A549 (cell line): Measurements from ENCODE around the gene TMEM259. TPM values are rescaled to one million over a fixed set of nuclear protein-coding genes. Genes with fewer than 3 reads are reported as not detected.

ENCODE experiments used
- ATAC-seq, 2 experiments: fragments of 200-7000 bp in 1 of 2; fragments of >200 bp in 1 of 2; cut with Nextera tagmentation in 1 of 2; cut with Tn5 transposase in 1 of 2; 3 replicates each; pipeline versions ENCODE4 v1.8.0 to v1.9.1; 2018 to 2020; ENCODE audit warnings: mild to moderate bottlenecking in 1 of 2, moderate library complexity in 1 of 2
- CTCF ChIA-PET: fragments of 300-600 bp; sonication (Branson Sonifier 250); formaldehyde crosslinking; extraction: SDS; loops from one replicate; lab custom pipeline; 2021; ENCODE audit warnings: antibody characterized with exemption, inconsistent platforms; lab: Yijun Ruan, JAX
- POLR2A ChIA-PET: fragments of 350-600 bp; formaldehyde crosslinking; extraction: SDS; loops from one replicate; lab custom pipeline; 2021; ENCODE audit warnings: antibody characterized with exemption, inconsistent platforms; lab: Yijun Ruan, JAX
- DNase-seq, 2 experiments: peaks; one replicate each; pipeline versions ENCODE4 v3.0.0 to v3.0.0-alpha.2; 2011 to 2016; ENCODE audit warnings: low read depth in 1 of 2, low spot score in 1 of 2
- FAIRE-seq: peaks from 2 replicates; lab custom pipeline; 2011; peaks lifted over from hg19 to GRCh38; lab: Jason Lieb, UNC
- H3K27ac ChIP-seq, 2 experiments: fragments of >200 bp; sonication (Bioruptor Twin); formaldehyde crosslinking; 3 replicates each; pipeline ENCODE4 v1.5.1; 2016 to 2017
- H3K4me1 ChIP-seq: fragments of >200 bp; sonication (Bioruptor Twin); formaldehyde crosslinking; 3 replicates; pipeline ENCODE4 v1.6.1; 2016
- H3K4me2 ChIP-seq: fragments of >200 bp; sonication (Bioruptor Twin); formaldehyde crosslinking; 3 replicates; pipeline ENCODE4 v1.6.1; 2016
- H3K4me3 ChIP-seq: fragments of >200 bp; sonication (Bioruptor Twin); formaldehyde crosslinking; 3 replicates; pipeline ENCODE4 v1.5.1; 2016
- H3K9me3 ChIP-seq: fragments of >200 bp; sonication (Bioruptor Twin); formaldehyde crosslinking; 3 replicates; pipeline ENCODE4 v1.6.1; 2016
- CBX2 ChIP-seq: fragments of 200-600 bp; sonication (generic); IDR thresholded peaks from 2 replicates; pipeline ENCODE4 v1.6.1; 2016; ENCODE audit warnings: low read depth, mild to moderate bottlenecking, borderline replicate concordance
- EP300 ChIP-seq, 2 experiments: fragments of >200 bp; sonication (Bioruptor Twin); formaldehyde crosslinking; IDR thresholded peaks; 2 replicates in 1 of 2; 3 replicates in 1 of 2; pipeline ENCODE4 v1.6.1; 2016 to 2017
- FOSB ChIP-seq: fragments of 250-450 bp; sonication (Bioruptor Pico); IDR thresholded peaks from 2 replicates; pipeline ENCODE4 v1.5.0; 2020; ENCODE audit warnings: mild to moderate bottlenecking, moderate library complexity
- FOSL2 ChIP-seq, 2 experiments: fragments of 450-650 bp in 1 of 2; fragments of >200 bp in 1 of 2; sonication (Bioruptor Twin) in 1 of 2; formaldehyde crosslinking; IDR thresholded peaks; 2 replicates each; pipeline versions ENCODE4 v1.5.0 to v1.6.1; 2016 to 2020; ENCODE audit warnings: mild to moderate bottlenecking in 1 of 2, moderate library complexity in 1 of 2
- HOXB5 ChIP-seq: fragments of 250-450 bp; sonication (Bioruptor Pico); IDR thresholded peaks from 2 replicates; pipeline ENCODE4 v1.5.0; 2020; ENCODE audit warnings: mild to moderate bottlenecking, moderate library complexity
- JUN ChIP-seq, 2 experiments: fragments of >200 bp; sonication (Bioruptor Twin); formaldehyde crosslinking; IDR thresholded peaks; 2 replicates in 1 of 2; 3 replicates in 1 of 2; pipeline ENCODE4 v1.6.1; 2016 to 2017
- JUNB ChIP-seq: fragments of >200 bp; sonication (Bioruptor Twin); formaldehyde crosslinking; IDR thresholded peaks from 2 replicates; pipeline ENCODE4 v1.6.1; 2016
- MAZ ChIP-seq: fragments of 150-350 bp; IDR thresholded peaks from 2 replicates; pipeline ENCODE4 v1.6.1; 2014; ENCODE audit warnings: antibody characterized with exemption, low read depth, low read length, borderline replicate concordance
- RAD21 ChIP-seq, 2 experiments: fragments of >200 bp in 1 of 2; sonication (Bioruptor Twin) in 1 of 2; formaldehyde crosslinking in 1 of 2; IDR thresholded peaks in 1 of 2; conservative IDR thresholded peaks in 1 of 2; 2 replicates in 1 of 2; 3 replicates in 1 of 2; pipeline ENCODE4 v1.6.1; 2012 to 2018; ENCODE audit warnings: inconsistent platforms in 1 of 2
- RARB ChIP-seq: fragments of 250-450 bp; sonication (Bioruptor Pico); IDR thresholded peaks from 2 replicates; pipeline ENCODE4 v1.8.0; 2021; ENCODE audit warnings: mild to moderate bottlenecking, moderate library complexity
- RNF2 ChIP-seq: fragments of 200-600 bp; sonication (generic); IDR thresholded peaks from 2 replicates; pipeline ENCODE4 v1.6.1; 2016; ENCODE audit warnings: low read depth, mild to moderate bottlenecking, antibody characterized with exemption, moderate library complexity, borderline replicate concordance
- SMC3 ChIP-seq: fragments of >200 bp; sonication (Bioruptor Twin); formaldehyde crosslinking; IDR thresholded peaks from 3 replicates; pipeline ENCODE4 v1.6.1; 2018; ENCODE audit warnings: inconsistent platforms
- TP53 ChIP-seq: fragments of 250-450 bp; sonication (Bioruptor Pico); IDR thresholded peaks from 2 replicates; pipeline ENCODE4 v1.5.0; 2021; ENCODE audit warnings: mild to moderate bottlenecking, moderate library complexity
- ZC3H11A ChIP-seq: fragments of 450-650 bp; IDR thresholded peaks from 2 replicates; pipeline ENCODE4 v1.6.1; 2014; ENCODE audit warnings: antibody characterized with exemption, mild to moderate bottlenecking
- ZNF302 ChIP-seq: fragments of 250-450 bp; sonication (Bioruptor Pico); IDR thresholded peaks from 2 replicates; pipeline ENCODE4 v1.9.0; 2021; ENCODE audit warnings: inconsistent platforms, mild to moderate bottlenecking, moderate library complexity
- ZSCAN20 ChIP-seq: fragments of 250-450 bp; sonication (Bioruptor Pico); IDR thresholded peaks from 2 replicates; pipeline ENCODE4 v1.8.0; 2022; ENCODE audit warnings: mild to moderate bottlenecking, moderate library complexity
- WGBS: methylation state at CpG from one replicate; pipeline ENCODE4 v1.1.6; 2017; ENCODE audit errors: missing lambda C conversion rate; 5-methylcytosine and 5-hydroxymethylcytosine counted together
- polyA plus RNA-seq, 4 experiments: library from polyadenylated mRNA; depleted of rRNA in 3 of 4; stranded (reverse); fragments of >200 nt; fragmentation: RNase III in 1 of 4; extraction: RNeasy Plus Mini Kit Qiagen cat#74134 plus additional on column Dnase treatment in 1 of 4; gene quantifications; 2 replicates in 3 of 4; 3 replicates in 1 of 4; pipeline ENCODE4 v1.2.3, GENCODE V29; 2011 to 2017
- TF ChIP-seq, protein P1 (sequence below): IDR thresholded peaks from 2 replicates; pipeline ENCODE4 v1.6.1; 2012
- TF ChIP-seq, protein P2 (sequence below): fragments of >200 bp; sonication (Bioruptor Twin); formaldehyde crosslinking; IDR thresholded peaks from 3 replicates; pipeline ENCODE4 v1.5.1; 2016
- TF ChIP-seq, protein P3 (sequence below): fragments of 250-450 bp; sonication (Bioruptor Pico); IDR thresholded peaks from 2 replicates; pipeline ENCODE4 v1.5.0; 2021; ENCODE audit warnings: mild to moderate bottlenecking, moderate library complexity, borderline replicate concordance

TMEM259 gene
- polyA plus RNA-seq, 2 of the 4 experiments (the other 2 are of a cell fraction), result 45.6 to 78.3 TPM

DNA sequence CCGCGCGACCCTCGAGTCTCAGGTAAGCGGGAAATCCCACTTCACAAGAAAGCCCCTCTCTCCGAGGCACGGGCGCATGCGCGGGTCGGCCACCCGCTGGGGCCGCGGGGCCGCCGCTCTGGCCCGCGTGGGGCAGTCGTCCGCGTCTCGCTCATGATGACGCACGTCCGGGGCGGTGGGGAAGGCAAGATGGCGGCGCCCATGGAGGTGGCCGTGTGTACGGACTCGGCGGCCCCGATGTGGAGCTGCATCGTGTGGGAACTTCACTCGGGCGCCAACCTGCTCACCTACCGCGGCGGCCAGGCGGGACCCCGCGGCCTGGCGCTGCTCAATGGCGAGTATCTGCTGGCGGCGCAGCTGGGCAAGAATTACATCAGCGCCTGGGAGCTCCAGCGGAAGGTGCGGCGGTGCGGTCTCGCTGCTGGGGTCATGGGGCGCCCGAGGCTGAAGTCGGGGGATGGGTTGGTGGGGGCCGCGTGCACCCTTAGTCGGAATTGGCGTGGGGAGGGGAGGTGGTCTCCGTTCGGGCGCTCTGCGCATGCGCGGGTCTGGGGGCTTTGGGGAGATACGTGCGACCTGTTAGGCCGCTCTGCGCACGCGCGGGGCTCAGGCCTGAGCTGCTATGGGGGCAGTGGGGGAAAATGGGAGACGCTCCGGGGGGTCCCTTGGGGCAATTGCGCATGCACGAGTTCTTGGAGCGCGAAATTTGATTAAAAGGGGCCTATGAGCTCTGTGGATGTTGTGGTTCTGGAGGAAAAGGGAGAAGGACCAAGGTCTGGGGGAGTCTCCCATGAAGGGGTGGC is 36.6 kb downstream of the TMEM259 start, which contains the start of gene WDR18 (continued):
- no peak for TF ChIP-seq ZC3H11A
- TF ChIP-seq FOSB (CRISPR knock-in tag), result no peak
- no peak for TF ChIP-seq FOSL2 (IDR thresholded peaks at IDR 0.05)
- TF ChIP-seq FOSL2 (CRISPR knock-in tag; IDR thresholded peaks at IDR 0.05), result no peak
- TF ChIP-seq JUN (IDR thresholded peaks at IDR 0.05), result peak in 1 of 2 experiments; percentile 63; a peak in 1 of 5 replicates
- TF ChIP-seq CBX2, result no peak
- TF ChIP-seq, all 56 proteins: peak for 6

DNA sequence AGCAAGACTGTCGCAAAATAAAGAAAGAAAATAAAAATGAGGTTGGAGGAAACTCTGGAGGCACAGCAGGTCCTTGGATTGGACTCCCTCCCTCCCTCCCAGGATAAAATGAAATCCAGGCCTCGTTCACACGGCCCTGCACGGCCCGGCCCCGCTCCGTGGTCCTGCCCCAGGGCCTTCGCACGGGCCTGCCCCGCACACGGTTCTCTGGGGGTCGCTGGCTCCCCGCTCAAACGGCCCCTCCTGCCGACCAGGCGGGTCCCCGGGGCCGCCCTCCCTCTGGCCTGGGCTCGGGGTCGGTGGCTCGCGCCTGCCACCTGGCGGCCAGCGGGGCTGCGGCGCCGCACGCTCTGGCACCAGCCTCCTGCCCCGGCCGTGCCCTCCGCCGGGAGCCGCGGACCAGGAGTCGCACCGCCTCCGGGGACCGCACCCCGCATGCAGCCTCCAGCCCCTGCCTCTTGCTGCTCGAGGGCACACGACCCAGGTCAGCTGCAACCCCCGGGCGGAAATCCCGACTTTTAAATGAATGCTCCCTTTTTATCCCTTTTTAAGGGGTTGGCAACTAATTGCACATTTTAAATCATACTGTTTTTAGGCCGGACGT is 38.3 kb downstream of the TMEM259 start:
- 14% methylated on average over 12 of the region's 46 CpGs for WGBS
- TF ChIP-seq TP53 (CRISPR knock-in tag) (no peak), RARB (CRISPR knock-in tag) (no peak), ZNF302 (CRISPR knock-in tag) (no peak), SMC3 (peak; percentile 100), RAD21 (conservative IDR thresholded peaks at IDR 0.05 in 1 of 2, IDR thresholded peaks at IDR 0.05 in 1 of 2) (peak; percentile 80 to 98)
- TF ChIP-seq, protein P1, sequence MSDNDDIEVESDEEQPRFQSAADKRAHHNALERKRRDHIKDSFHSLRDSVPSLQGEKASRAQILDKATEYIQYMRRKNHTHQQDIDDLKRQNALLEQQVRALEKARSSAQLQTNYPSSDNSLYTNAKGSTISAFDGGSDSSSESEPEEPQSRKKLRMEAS, result peak; percentile 61; the same call in 1 of the 2 replicates
- TF ChIP-seq, protein P2, sequence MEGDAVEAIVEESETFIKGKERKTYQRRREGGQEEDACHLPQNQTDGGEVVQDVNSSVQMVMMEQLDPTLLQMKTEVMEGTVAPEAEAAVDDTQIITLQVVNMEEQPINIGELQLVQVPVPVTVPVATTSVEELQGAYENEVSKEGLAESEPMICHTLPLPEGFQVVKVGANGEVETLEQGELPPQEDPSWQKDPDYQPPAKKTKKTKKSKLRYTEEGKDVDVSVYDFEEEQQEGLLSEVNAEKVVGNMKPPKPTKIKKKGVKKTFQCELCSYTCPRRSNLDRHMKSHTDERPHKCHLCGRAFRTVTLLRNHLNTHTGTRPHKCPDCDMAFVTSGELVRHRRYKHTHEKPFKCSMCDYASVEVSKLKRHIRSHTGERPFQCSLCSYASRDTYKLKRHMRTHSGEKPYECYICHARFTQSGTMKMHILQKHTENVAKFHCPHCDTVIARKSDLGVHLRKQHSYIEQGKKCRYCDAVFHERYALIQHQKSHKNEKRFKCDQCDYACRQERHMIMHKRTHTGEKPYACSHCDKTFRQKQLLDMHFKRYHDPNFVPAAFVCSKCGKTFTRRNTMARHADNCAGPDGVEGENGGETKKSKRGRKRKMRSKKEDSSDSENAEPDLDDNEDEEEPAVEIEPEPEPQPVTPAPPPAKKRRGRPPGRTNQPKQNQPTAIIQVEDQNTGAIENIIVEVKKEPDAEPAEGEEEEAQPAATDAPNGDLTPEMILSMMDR, result peak; percentile 90
- H3K27ac ChIP-seq, result peak overlapping the region; percentile 74 to 100
- ChIA-PET POLR2A (no interaction called here), CTCF (interaction anchor here (0.7 to 5.4 kb wide), 13 partner anchors 8 to 128 kb away, joined by 3 to 93 read pairs (median 4); no protein-coding TSS in a partner anchor)
- peaks cover 26% of the 10 kb centered on the region for H3K4me1 ChIP-seq
- DNase-seq, result peak; percentile 52 to 80
- ATAC-seq, result peak; percentile 86 to 87
- FAIRE-seq, result no peak
- H3K9me3 ChIP-seq, result no peaks in the 10 kb centered on the region
- H3K4me2 ChIP-seq, result peak overlapping the region; percentile 85
- peak overlapping the region; percentile 37 for H3K4me3 ChIP-seq

DNA sequence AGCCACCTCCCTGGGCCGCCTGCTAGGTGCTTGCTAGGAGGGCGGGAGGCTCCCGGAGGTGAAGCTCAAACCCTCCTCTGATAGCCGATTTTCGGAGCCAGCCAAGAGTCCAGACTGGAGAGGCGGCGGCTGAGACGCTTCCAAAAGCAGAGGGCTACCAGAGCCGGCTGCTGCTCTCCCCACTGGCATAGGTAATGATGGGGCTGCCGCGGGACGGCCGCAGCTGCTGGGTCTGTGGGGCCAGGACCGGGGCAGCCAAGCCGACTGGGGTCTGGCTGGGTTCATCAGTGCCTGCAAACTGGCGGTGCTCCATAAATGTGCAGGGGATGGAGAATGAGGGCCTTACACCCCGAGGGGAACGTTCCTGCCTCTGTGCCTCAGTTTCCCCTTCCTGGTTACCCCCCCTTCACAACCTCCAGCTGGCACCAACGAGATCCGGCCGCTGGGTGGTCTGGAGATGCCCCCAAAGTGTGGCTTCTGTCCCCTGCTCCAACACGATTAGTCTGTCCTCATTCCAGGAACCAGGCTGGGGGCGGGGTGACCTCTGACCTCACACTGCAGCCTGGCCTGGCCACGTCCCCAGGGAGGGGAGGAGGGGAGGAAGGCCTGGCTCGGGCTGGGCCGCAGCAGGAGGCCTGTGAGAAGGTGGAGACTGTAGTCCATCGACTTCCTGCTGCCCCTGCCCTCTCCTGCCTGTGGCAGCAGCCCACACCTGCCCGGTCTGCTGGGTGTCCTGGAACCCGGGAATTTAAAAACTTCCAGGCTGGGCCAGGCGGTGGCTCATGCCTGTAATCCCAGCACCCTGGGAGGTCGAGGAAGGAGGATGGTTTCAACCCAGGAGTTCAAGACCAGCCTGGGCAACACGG is 40.6 kb downstream of the TMEM259 start:
- no peak overlapping the region for H3K4me3 ChIP-seq
- peaks cover 25% of the 10 kb centered on the region for H3K4me1 ChIP-seq
- peak in 1 of 2 experiments; percentile 8; a peak in 1 of 6 replicates for ATAC-seq
- H3K9me3 ChIP-seq, result no peaks in the 10 kb centered on the region
- 35% methylated on average over 7 of the region's 32 CpGs for WGBS
- H3K4me2 ChIP-seq, result peak overlapping the region; percentile 32; the same call in 1 of the 3 replicates
- TF ChIP-seq FOSB (CRISPR knock-in tag), result no peak
- no peak for TF ChIP-seq RNF2
- TF ChIP-seq JUNB, result no peak
- TF ChIP-seq MAZ, result no peak
- TF ChIP-seq, protein P3, sequence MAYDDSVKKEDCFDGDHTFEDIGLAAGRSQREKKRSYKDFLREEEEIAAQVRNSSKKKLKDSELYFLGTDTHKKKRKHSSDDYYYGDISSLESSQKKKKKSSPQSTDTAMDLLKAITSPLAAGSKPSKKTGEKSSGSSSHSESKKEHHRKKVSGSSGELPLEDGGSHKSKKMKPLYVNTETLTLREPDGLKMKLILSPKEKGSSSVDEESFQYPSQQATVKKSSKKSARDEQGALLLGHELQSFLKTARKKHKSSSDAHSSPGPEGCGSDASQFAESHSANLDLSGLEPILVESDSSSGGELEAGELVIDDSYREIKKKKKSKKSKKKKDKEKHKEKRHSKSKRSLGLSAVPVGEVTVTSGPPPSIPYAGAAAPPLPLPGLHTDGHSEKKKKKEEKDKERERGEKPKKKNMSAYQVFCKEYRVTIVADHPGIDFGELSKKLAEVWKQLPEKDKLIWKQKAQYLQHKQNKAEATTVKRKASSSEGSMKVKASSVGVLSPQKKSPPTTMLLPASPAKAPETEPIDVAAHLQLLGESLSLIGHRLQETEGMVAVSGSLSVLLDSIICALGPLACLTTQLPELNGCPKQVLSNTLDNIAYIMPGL (CRISPR knock-in tag), result no peak
- TF ChIP-seq ZSCAN20 (CRISPR knock-in tag), result no peak
- TF ChIP-seq HOXB5 (CRISPR knock-in tag), result no peak
- TF ChIP-seq EP300 (IDR thresholded peaks at IDR 0.05), result no peak
- no peak for TF ChIP-seq CBX2
- TF ChIP-seq, all 56 proteins: peak for 0
- CTCF ChIA-PET, result interaction anchor here (0.8 to 4.1 kb wide), 4 partner anchors 10 to 57 kb away, joined by 3 to 28 read pairs (median 4); no protein-coding TSS in a partner anchor
- FAIRE-seq (no peak), DNase-seq (peak in 1 of 2 experiments; percentile 56)
- POLR2A ChIA-PET, result no interaction called here
- H3K27ac ChIP-seq, result peak overlapping the region in 1 of 2 experiments; percentile 70; a peak in 3 of 6 replicates
